H1 (cell line): ENCODE measurements around the gene IFT80. TPM values are rescaled to one million over a fixed set of nuclear protein-coding genes. Genes with fewer than 3 reads are reported as not detected.

Experiments used
- CTCF ChIA-PET: fragments of 300-600 bp; sonication (Branson Sonifier 250); formaldehyde crosslinking; loops from one replicate; lab custom pipeline; 2021; ENCODE audit not compliant: partially characterized antibody; lab: Charles Lee
- POLR2A ChIA-PET: fragments of 300-600 bp; sonication (Branson Sonifier 250); formaldehyde crosslinking; loops from one replicate; lab custom pipeline; 2021; ENCODE audit warnings: inconsistent platforms; ENCODE audit not compliant: partially characterized antibody; lab: Charles Lee
- DNase-seq, 2 experiments: peaks; one replicate each; pipeline versions ENCODE4 v3.0.0 to v3.0.0-alpha.2; 2010 to 2022; ENCODE audit warnings: low spot score in 2 of 2, low read depth in 1 of 2, mixed read lengths in 1 of 2
- FAIRE-seq: peaks from 2 replicates; lab custom pipeline; 2011; peaks lifted over from hg19 to GRCh38; lab: Jason Lieb, UNC
- H2AFZ ChIP-seq: 2 replicates; pipeline ENCODE4 v1.8.1; 2012; ENCODE audit warnings: low read length, inconsistent platforms
- H2AK5ac ChIP-seq: 2 replicates; pipeline ENCODE4 v1.6.1; 2013; ENCODE audit warnings: low read depth, low read length
- H2BK120ac ChIP-seq: replicated peaks from 2 replicates; pipeline ENCODE3; 2013; ENCODE audit warnings: low read depth, low read length, inconsistent platforms
- H2BK12ac ChIP-seq: 2 replicates; pipeline ENCODE4 v1.6.1; 2013; ENCODE audit warnings: low read depth, low read length
- H2BK15ac ChIP-seq: 2 replicates; pipeline ENCODE4 v1.6.1; 2013; ENCODE audit warnings: low read length
- H2BK20ac ChIP-seq: 2 replicates; pipeline ENCODE4 v1.6.1; 2013; ENCODE audit warnings: low read length
- H2BK5ac ChIP-seq: 2 replicates; pipeline ENCODE4 v1.6.1; 2013; ENCODE audit warnings: low read depth, low read length
- H3K14ac ChIP-seq: 2 replicates; pipeline ENCODE4 v1.6.1; 2013; ENCODE audit warnings: inconsistent platforms; ENCODE audit not compliant: insufficient read length
- H3K18ac ChIP-seq: 2 replicates; pipeline ENCODE4 v1.6.1; 2013; ENCODE audit warnings: low read length; ENCODE audit errors: extremely low read depth
- H3K23ac ChIP-seq: 2 replicates; pipeline ENCODE4 v1.6.1; 2013; ENCODE audit warnings: inconsistent platforms; ENCODE audit not compliant: insufficient read length
- H3K23me2 ChIP-seq: 2 replicates; pipeline ENCODE4 v1.6.1; 2013; ENCODE audit warnings: low read depth, low read length
- H3K27ac ChIP-seq: 2 replicates; pipeline ENCODE4 v1.6.1; 2011; ENCODE audit warnings: low read depth, low read length, inconsistent platforms
- H3K27me3 ChIP-seq, 4 experiments: replicated peaks in 1 of 4; 1 replicate in 1 of 4; 2 replicates in 3 of 4; pipeline versions ENCODE4 v1.6.1 to v1.8.1; 2011 to 2013; ENCODE audit warnings: low read length in 3 of 4, mild to moderate bottlenecking in 3 of 4, inconsistent platforms in 2 of 4, mixed read lengths in 2 of 4, moderate library complexity in 1 of 4; ENCODE audit not compliant: control insufficient read depth in 3 of 4, insufficient read depth in 3 of 4; ENCODE audit errors: extremely low read depth in 1 of 4
- H3K36me3 ChIP-seq, 4 experiments: 2 replicates each; pipeline versions ENCODE4 v1.6.1 to v1.8.1; 2011 to 2013; ENCODE audit warnings: mild to moderate bottlenecking in 4 of 4, low read length in 3 of 4, moderate library complexity in 2 of 4, control low read depth in 1 of 4, inconsistent platforms in 1 of 4; ENCODE audit not compliant: insufficient read depth in 4 of 4, control insufficient read depth in 2 of 4
- H3K4ac ChIP-seq: replicated peaks from 2 replicates; pipeline ENCODE3; 2013; ENCODE audit warnings: low read length, low read depth, mixed read lengths, inconsistent platforms; ENCODE audit not compliant: insufficient read length
- H3K4me1 ChIP-seq, 4 experiments: replicated peaks in 1 of 4; 1 replicate in 1 of 4; 2 replicates in 3 of 4; pipeline versions ENCODE4 v1.6.1 to v1.8.1; 2011 to 2013; ENCODE audit warnings: low read length in 3 of 4, inconsistent platforms in 2 of 4, mixed read lengths in 1 of 4; ENCODE audit not compliant: insufficient read depth in 4 of 4, control insufficient read depth in 3 of 4
- H3K4me2 ChIP-seq, 2 experiments: 2 replicates each; pipeline versions ENCODE4 v1.6.1 to v1.8.1; 2011 to 2013; ENCODE audit warnings: low read depth in 2 of 2, low read length in 2 of 2, control low read depth in 1 of 2, inconsistent platforms in 1 of 2, mild to moderate bottlenecking in 1 of 2; ENCODE audit not compliant: insufficient read depth in 1 of 2
- H3K4me3 ChIP-seq, 4 experiments: fragments of 200-600, 300-600 bp in 1 of 4; sonication (generic), shearing (Covaris generic), sonication (Bioruptor Twin) in 1 of 4; 2 replicates each; pipeline versions ENCODE4 v1.5.1 to v1.8.1; 2011 to 2016; ENCODE audit warnings: low read length in 4 of 4, low read depth in 3 of 4, control low read depth in 2 of 4, inconsistent platforms in 2 of 4, mild to moderate bottlenecking in 2 of 4, mixed read lengths in 1 of 4, moderate library complexity in 1 of 4; ENCODE audit not compliant: insufficient read depth in 2 of 4; ENCODE audit errors: extremely low read depth in 1 of 4
- H3K56ac ChIP-seq: replicated peaks from 2 replicates; pipeline ENCODE3; 2013; ENCODE audit warnings: low read depth, mild to moderate bottlenecking, mixed read lengths, low read length, inconsistent platforms; ENCODE audit not compliant: insufficient read length
- H3K79me1 ChIP-seq: 2 replicates; pipeline ENCODE4 v1.6.1; 2013; ENCODE audit warnings: low read depth, low read length, control low read depth
- H3K79me2 ChIP-seq, 2 experiments: 2 replicates each; pipeline versions ENCODE4 v1.6.1 to v1.8.1; 2012 to 2013; ENCODE audit warnings: low read length in 2 of 2, mild to moderate bottlenecking in 2 of 2, inconsistent platforms in 1 of 2; ENCODE audit not compliant: insufficient read depth in 2 of 2, control insufficient read depth in 1 of 2
- H3K9ac ChIP-seq, 4 experiments: replicated peaks in 1 of 4; 1 replicate in 1 of 4; 2 replicates in 3 of 4; pipeline versions ENCODE4 v1.6.1 to v1.8.1; 2011 to 2013; ENCODE audit warnings: low read depth in 3 of 4, low read length in 3 of 4, control low read depth in 2 of 4, mild to moderate bottlenecking in 2 of 4, moderate library complexity in 2 of 4, inconsistent platforms in 1 of 4; ENCODE audit errors: extremely low read depth in 1 of 4
- H3K9me3 ChIP-seq, 2 experiments: 2 replicates each; pipeline versions ENCODE4 v1.6.1 to v1.8.1; 2012 to 2013; ENCODE audit warnings: mild to moderate bottlenecking in 2 of 2, moderate library complexity in 2 of 2, control low read depth in 1 of 2, inconsistent platforms in 1 of 2, low read depth in 1 of 2, low read length in 1 of 2, mixed read lengths in 1 of 2; ENCODE audit not compliant: insufficient read depth in 2 of 2
- H4K20me1 ChIP-seq, 2 experiments: replicated peaks in 1 of 2; 2 replicates each; pipeline versions ENCODE3 to v1.8.1; 2011 to 2013; ENCODE audit warnings: inconsistent platforms in 2 of 2, low read length in 2 of 2, mild to moderate bottlenecking in 1 of 2; ENCODE audit not compliant: insufficient read depth in 2 of 2, control insufficient read depth in 1 of 2
- H4K5ac ChIP-seq: 2 replicates; pipeline ENCODE4 v1.6.1; 2013; ENCODE audit warnings: low read length, low read depth, mixed read lengths, inconsistent platforms; ENCODE audit not compliant: insufficient read length
- H4K8ac ChIP-seq: 2 replicates; pipeline ENCODE4 v1.8.0; 2013; ENCODE audit warnings: mild to moderate bottlenecking, moderate library complexity, low read length, inconsistent platforms; ENCODE audit not compliant: insufficient read depth; ENCODE audit errors: extremely low read depth
- H4K91ac ChIP-seq: replicated peaks from 2 replicates; pipeline ENCODE3; 2013; ENCODE audit warnings: low read length, mixed read lengths, inconsistent platforms; ENCODE audit not compliant: insufficient read length
- ATF3 ChIP-seq: IDR thresholded peaks from 2 replicates; pipeline ENCODE4 v1.6.1; 2011; ENCODE audit warnings: low read depth, mild to moderate bottlenecking, low read length; ENCODE audit not compliant: insufficient read depth
- CBX8 ChIP-seq: fragments of 300-800, 300-1000 bp; sonication (generic); IDR thresholded peaks from 2 replicates; pipeline ENCODE4 v1.7.1; 2016; ENCODE audit warnings: low read depth, low read length, borderline replicate concordance
- HDAC6 ChIP-seq: IDR thresholded peaks from one replicate; pipeline ENCODE4 v1.7.1; 2012; ENCODE audit warnings: low read depth, mild to moderate bottlenecking, inconsistent platforms, low read length, moderate library complexity
- NRF1 ChIP-seq: IDR thresholded peaks from 2 replicates; pipeline ENCODE4 v1.6.1; 2011; ENCODE audit warnings: mild to moderate bottlenecking, low read depth, low read length, improper control_type of control experiment
- SP4 ChIP-seq: IDR thresholded peaks from 2 replicates; pipeline ENCODE4 v1.6.1; 2012; ENCODE audit warnings: low read length, inconsistent platforms
- WGBS, 2 experiments: shearing (Covaris generic) in 1 of 2; methylation state at CpG; one replicate each; pipeline versions ENCODE4 v1.1.6 to v1.1.7; 2013 to 2015; ENCODE audit warnings: low lambda C conversion rate in 2 of 2, mixed read lengths in 2 of 2, inconsistent platforms in 1 of 2, low coverage in 1 of 2, missing lambda C conversion rate in 1 of 2; ENCODE audit not compliant: insufficient replicate concordance in 2 of 2, insufficient coverage in 1 of 2, insufficient read length in 1 of 2; ENCODE audit errors: extremely low coverage in 1 of 2, missing lambda C conversion rate in 1 of 2; 5-methylcytosine and 5-hydroxymethylcytosine counted together
- polyA plus RNA-seq, 7 experiments: library from polyadenylated mRNA; depleted of rRNA in 3 of 7; stranded (reverse) in 5 of 7; unstranded in 2 of 7; fragments of >200 nt in 5 of 7; fragments of 200-250 nt in 2 of 7; gene quantifications; 1 replicate in 5 of 7; 2 replicates in 1 of 7; 4 replicates in 1 of 7; pipeline versions ENCODE4 v1.2.1 to v1.2.3, GENCODE V29; 2011 to 2013; ENCODE audit warnings: missing spikeins in 2 of 7, mixed read lengths in 2 of 7
- total RNA-seq: library from RNA; stranded (reverse); fragmentation: NEBNext Ultra II Directional; extraction: Animal tissue kit (Norgen Biotek cat#: 25700); gene quantifications from 2 replicates; pipeline ENCODE4 v1.2.1, GENCODE V29; 2021
- TF ChIP-seq, protein P1 (sequence below): IDR thresholded peaks from 2 replicates; pipeline ENCODE4 v1.6.1; 2012; ENCODE audit warnings: inconsistent platforms

Gene IFT80
- total and polyA plus RNA-seq, 2 of the 8 experiments (the other 6 are each of a cell fraction or from before 2014, with no cell fraction given), result 7.2 to 25.9 TPM

DNA sequence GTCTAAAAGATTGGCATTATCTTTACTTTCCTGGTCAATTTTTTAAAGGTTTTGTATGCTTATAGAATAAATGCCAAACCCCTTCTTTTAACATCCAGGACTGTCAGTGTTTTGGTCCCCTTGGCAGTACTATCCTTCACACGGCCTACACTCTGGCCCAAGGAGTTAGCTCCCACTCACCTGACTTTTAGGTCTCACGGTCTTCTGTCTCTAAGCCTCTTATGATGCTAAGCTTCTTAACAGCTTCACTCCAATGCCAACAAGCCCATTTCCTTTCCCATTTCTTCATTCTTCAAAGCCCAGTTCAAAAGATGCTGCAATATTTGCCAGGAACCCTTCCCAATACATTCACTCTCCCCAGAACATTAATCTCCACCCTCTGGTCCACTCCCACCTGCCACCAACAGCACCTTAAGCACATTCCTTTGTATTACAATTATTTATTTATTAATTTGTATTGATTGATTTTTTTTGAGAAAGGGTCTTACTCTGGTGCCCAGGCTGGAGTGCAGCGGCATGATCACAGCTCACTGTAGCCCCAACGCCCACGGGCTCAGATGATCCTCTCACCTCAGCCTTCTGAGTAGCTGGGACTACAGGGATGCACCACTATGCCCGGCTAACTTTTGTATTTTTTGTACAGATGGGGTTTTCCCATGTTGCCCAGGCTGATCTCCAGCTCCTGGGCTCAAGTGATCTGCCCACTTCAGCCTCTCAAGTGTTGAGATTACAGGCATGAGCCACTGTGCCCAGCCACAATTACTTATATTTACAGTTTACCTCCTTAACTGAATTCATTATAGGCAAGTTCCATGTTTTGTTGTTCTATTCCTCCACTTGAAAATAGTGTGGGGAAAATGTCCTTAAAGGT lies 27.8 kb downstream of the IFT80 start:
- Histone ChIP-seq H4K8ac (no peak overlapping the region), H2BK15ac (no peak overlapping the region), H4K20me1 (no peaks in the 10 kb centered on the region), H3K27me3 (no peaks in the 10 kb centered on the region), H3K56ac (no peak overlapping the region), H4K91ac (no peak overlapping the region), H3K79me2 (no peaks in the 10 kb centered on the region), H2BK20ac (no peak overlapping the region), H2BK12ac (no peak overlapping the region), H2AFZ (no peak overlapping the region), H2BK5ac (no peak overlapping the region), H3K27ac (no peak overlapping the region), H3K79me1 (no peaks in the 10 kb centered on the region), H3K4me3 (no peak overlapping the region), H3K23me2 (no peaks in the 10 kb centered on the region), H2BK120ac (no peak overlapping the region), H3K18ac (no peak overlapping the region), H3K9me3 (no peaks in the 10 kb centered on the region), H3K4ac (no peak overlapping the region), H3K4me2 (no peak overlapping the region), H3K23ac (no peak overlapping the region), H4K5ac (no peak overlapping the region), H3K36me3 (peaks cover 0 to 17% (median 8%) of the 10 kb centered on the region in 4 experiments; a peak in 4 of 8 replicates), H3K14ac (no peak overlapping the region), H2AK5ac (no peak overlapping the region), H3K9ac (no peak overlapping the region), H3K4me1 (no peaks in the 10 kb centered on the region)
- 94% methylated on average over 6 of the region's 6 CpGs; no CpG with 5 or more reads in 1 of the 2 experiments for WGBS, 2 experiments
- CTCF ChIA-PET, result no interaction called here
- no peak for DNase-seq
- TF ChIP-seq HDAC6 (no peak), SP4 (no peak), ATF3 (no peak), NRF1 (no peak), CBX8 (no peak)
- TF ChIP-seq, protein P1, sequence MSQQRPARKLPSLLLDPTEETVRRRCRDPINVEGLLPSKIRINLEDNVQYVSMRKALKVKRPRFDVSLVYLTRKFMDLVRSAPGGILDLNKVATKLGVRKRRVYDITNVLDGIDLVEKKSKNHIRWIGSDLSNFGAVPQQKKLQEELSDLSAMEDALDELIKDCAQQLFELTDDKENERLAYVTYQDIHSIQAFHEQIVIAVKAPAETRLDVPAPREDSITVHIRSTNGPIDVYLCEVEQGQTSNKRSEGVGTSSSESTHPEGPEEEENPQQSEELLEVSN, result no peak
- POLR2A ChIA-PET, result no interaction called here
- no peak for FAIRE-seq
